WTC11 (cell line): Measurements from ENCODE around the gene LHFPL2. TPM values are rescaled to one million over a fixed set of nuclear protein-coding genes. Genes with fewer than 3 reads are reported as not detected.

ENCODE experiments used
- ATAC-seq: fragments of 200-7000 bp; cut with Tn5 transposase; 2 replicates; pipeline ENCODE4 v1.10.0; 2021; ENCODE audit warnings: mild to moderate bottlenecking, moderate library complexity
- CTCF ChIA-PET: fragments of 300-600 bp; sonication (Branson Sonifier 250); formaldehyde crosslinking; loops from one replicate; lab custom pipeline; 2021; ENCODE audit warnings: antibody characterized with exemption; lab: Charles Lee
- POLR2A ChIA-PET: fragments of 350-600 bp; sonication (Branson Sonifier 250); formaldehyde crosslinking; loops from one replicate; lab custom pipeline; 2021; ENCODE audit warnings: antibody characterized with exemption; lab: Charles Lee
- DNase-seq: peaks from one replicate; pipeline ENCODE4 v3.0.0; 2021; ENCODE audit warnings: low spot score
- H3K27ac Mint-ChIP-seq: 2 replicates; pipeline ENCODE4 v1.8.0; 2021; ENCODE audit warnings: mixed read lengths
- H3K27me3 Mint-ChIP-seq: 2 replicates; pipeline ENCODE4 v1.8.0; 2021; ENCODE audit warnings: low read depth, mild to moderate bottlenecking, moderate library complexity, mixed read lengths
- H3K36me3 Mint-ChIP-seq: 2 replicates; pipeline ENCODE4 v1.8.0; 2021; ENCODE audit warnings: mixed read lengths
- H3K4me1 Mint-ChIP-seq: 2 replicates; pipeline ENCODE4 v1.8.0; 2022; ENCODE audit warnings: mixed read lengths
- H3K4me3 Mint-ChIP-seq: 2 replicates; pipeline ENCODE4 v1.8.0; 2021; ENCODE audit warnings: mild to moderate bottlenecking, moderate library complexity, mixed read lengths
- H3K9me3 Mint-ChIP-seq: 2 replicates; pipeline ENCODE4 v1.8.0; 2021; ENCODE audit warnings: mixed read lengths
- FOXJ3 ChIP-seq: sonication (generic); formaldehyde crosslinking; IDR thresholded peaks from 2 replicates; pipeline ENCODE4 v1.9.0; 2021; ENCODE audit warnings: missing genetic modification reagents, mild to moderate bottlenecking, borderline replicate concordance
- FOXP1 ChIP-seq: sonication (generic); formaldehyde crosslinking; IDR thresholded peaks from 2 replicates; pipeline ENCODE4 v1.8.0; 2022; ENCODE audit warnings: missing genetic modification reagents, mild to moderate bottlenecking, moderate library complexity, borderline replicate concordance
- JAZF1 ChIP-seq: fragments of 250-450 bp; sonication (Bioruptor Pico); IDR thresholded peaks from 2 replicates; pipeline ENCODE4 v1.9.0; 2021; ENCODE audit warnings: moderate library complexity, mild to moderate bottlenecking, inconsistent platforms
- KAT7 ChIP-seq: sonication (generic); formaldehyde crosslinking; IDR thresholded peaks from 2 replicates; pipeline ENCODE4 v1.8.1; 2023; ENCODE audit warnings: missing genetic modification reagents, mild to moderate bottlenecking, borderline replicate concordance
- MYBL2 ChIP-seq: sonication (generic); formaldehyde crosslinking; IDR thresholded peaks from 2 replicates; pipeline ENCODE4 v1.8.1; 2023; ENCODE audit warnings: mild to moderate bottlenecking, moderate library complexity, missing genetic modification reagents
- TEAD4 ChIP-seq: sonication (generic); formaldehyde crosslinking; IDR thresholded peaks from 2 replicates; pipeline ENCODE4 v1.8.0; 2022; ENCODE audit warnings: mild to moderate bottlenecking, missing genetic modification reagents
- ZNF138 ChIP-seq: sonication (generic); formaldehyde crosslinking; conservative IDR thresholded peaks from 2 replicates; pipeline ENCODE4 v1.8.1; 2022; ENCODE audit warnings: mild to moderate bottlenecking, moderate library complexity, missing genetic modification reagents
- ZNF671 ChIP-seq: fragments of 250-450 bp; sonication (Bioruptor Pico); IDR thresholded peaks from 2 replicates; pipeline ENCODE4 v1.8.0; 2021; ENCODE audit warnings: mild to moderate bottlenecking
- total RNA-seq: library from RNA; stranded (reverse); gene quantifications from 3 replicates; pipeline ENCODE4 v1.2.3, GENCODE V29; 2021
- TF ChIP-seq, protein P1 (sequence below): sonication (generic); formaldehyde crosslinking; IDR thresholded peaks from 2 replicates; pipeline ENCODE4 v1.8.0; 2022; ENCODE audit warnings: mild to moderate bottlenecking, missing genetic modification reagents
- TF ChIP-seq, protein P2 (sequence below): sonication (generic); formaldehyde crosslinking; IDR thresholded peaks from 2 replicates; pipeline ENCODE4 v1.8.1; 2022; ENCODE audit warnings: low read depth, mild to moderate bottlenecking, moderate library complexity, missing genetic modification reagents, borderline replicate concordance
- TF ChIP-seq, protein P3 (sequence below): sonication (generic); formaldehyde crosslinking; IDR thresholded peaks from 2 replicates; pipeline ENCODE4 v1.8.1; 2023; ENCODE audit warnings: mild to moderate bottlenecking, missing genetic modification reagents
- TF ChIP-seq, protein P4 (sequence below): sonication (generic); formaldehyde crosslinking; IDR thresholded peaks from 2 replicates; pipeline ENCODE4 v1.8.1; 2023; ENCODE audit warnings: mild to moderate bottlenecking, missing genetic modification reagents, moderate library complexity
- TF ChIP-seq, protein P5 (sequence below): fragments of 250-450 bp; sonication (Bioruptor Pico); IDR thresholded peaks from 2 replicates; pipeline ENCODE4 v1.9.0; 2021; ENCODE audit warnings: mild to moderate bottlenecking, borderline replicate concordance
- TF ChIP-seq, protein P6 (sequence below): sonication (generic); formaldehyde crosslinking; IDR thresholded peaks from 2 replicates; pipeline ENCODE4 v1.8.0; 2023; ENCODE audit warnings: mild to moderate bottlenecking, missing genetic modification reagents
- TF ChIP-seq, protein P7 (sequence below): sonication (generic); formaldehyde crosslinking; IDR thresholded peaks from 2 replicates; pipeline ENCODE4 v1.8.1; 2022; ENCODE audit warnings: mild to moderate bottlenecking, missing genetic modification reagents, moderate library complexity, borderline replicate concordance

The LHFPL2 gene
- total RNA-seq, 1 experiment from 2014 or later, result 40.6 TPM

DNA sequence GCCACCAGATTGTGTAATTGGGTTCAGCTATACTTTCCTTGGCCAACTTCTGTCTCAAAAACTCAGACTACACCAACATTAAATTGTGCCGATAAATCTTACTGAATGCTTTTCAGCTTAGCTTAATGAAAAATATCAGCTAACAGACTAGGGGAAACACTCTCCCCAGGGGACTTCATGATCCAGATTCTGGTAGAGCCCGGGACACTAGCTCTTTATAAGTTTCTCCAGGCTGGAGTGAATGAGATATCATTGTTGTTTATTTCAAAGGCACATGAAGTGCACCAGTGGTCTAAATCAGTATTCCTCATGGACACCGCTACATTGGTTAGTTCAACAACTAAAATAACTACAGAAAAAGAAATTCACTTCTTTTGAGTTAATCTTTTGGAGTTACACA is 10.5 kb upstream of the LHFPL2 start:
- DNase-seq (no peak), ATAC-seq (no peak)
- no peak overlapping the region for H3K27ac Mint-ChIP-seq
- peaks cover 3% of the 10 kb centered on the region for H3K4me1 Mint-ChIP-seq
- H3K27me3 Mint-ChIP-seq, result no peaks in the 10 kb centered on the region
- H3K4me3 Mint-ChIP-seq, result no peak overlapping the region
- peaks cover 11% of the 10 kb centered on the region for H3K9me3 Mint-ChIP-seq
- H3K36me3 Mint-ChIP-seq, result peaks cover 2% of the 10 kb centered on the region; the same call in 1 of the 2 replicates
- TF ChIP-seq, protein P1, sequence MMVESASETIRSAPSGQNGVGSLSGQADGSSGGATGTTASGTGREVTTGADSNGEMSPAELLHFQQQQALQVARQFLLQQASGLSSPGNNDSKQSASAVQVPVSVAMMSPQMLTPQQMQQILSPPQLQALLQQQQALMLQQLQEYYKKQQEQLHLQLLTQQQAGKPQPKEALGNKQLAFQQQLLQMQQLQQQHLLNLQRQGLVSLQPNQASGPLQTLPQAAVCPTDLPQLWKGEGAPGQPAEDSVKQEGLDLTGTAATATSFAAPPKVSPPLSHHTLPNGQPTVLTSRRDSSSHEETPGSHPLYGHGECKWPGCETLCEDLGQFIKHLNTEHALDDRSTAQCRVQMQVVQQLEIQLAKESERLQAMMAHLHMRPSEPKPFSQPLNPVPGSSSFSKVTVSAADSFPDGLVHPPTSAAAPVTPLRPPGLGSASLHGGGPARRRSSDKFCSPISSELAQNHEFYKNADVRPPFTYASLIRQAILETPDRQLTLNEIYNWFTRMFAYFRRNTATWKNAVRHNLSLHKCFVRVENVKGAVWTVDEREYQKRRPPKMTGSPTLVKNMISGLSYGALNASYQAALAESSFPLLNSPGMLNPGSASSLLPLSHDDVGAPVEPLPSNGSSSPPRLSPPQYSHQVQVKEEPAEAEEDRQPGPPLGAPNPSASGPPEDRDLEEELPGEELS, result no peak
- CTCF ChIA-PET, result interaction anchor here (1.0 to 1.3 kb wide), 2 partner anchors 10 to 228 kb away, joined by 3 read pairs; no protein-coding TSS in a partner anchor
- POLR2A ChIA-PET, result no interaction called here

DNA sequence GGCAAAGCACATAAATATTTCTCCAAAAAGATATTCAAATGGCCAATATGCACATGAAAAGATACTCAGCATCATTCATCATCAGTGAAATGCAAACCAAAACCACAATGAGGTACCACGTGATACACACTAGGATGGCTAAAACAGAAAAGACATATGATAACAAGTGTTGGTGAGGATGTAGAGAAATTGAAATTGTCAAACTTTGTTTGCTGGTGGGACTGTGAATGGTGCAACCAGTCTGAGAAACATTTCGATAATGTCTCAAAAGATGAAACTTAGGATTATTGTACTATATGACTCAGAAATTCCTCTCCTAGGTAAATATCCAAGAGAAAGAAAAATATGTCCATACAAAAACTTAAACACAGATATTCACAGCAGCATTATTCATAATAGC is 8.6 kb upstream of the LHFPL2 start:
- Mint-ChIP-seq H3K4me1 (peaks cover 3% of the 10 kb centered on the region), H3K4me3 (no peak overlapping the region), H3K9me3 (peaks cover 11% of the 10 kb centered on the region), H3K27me3 (no peaks in the 10 kb centered on the region), H3K36me3 (peaks cover 2% of the 10 kb centered on the region; the same call in 1 of the 2 replicates), H3K27ac (no peak overlapping the region)
- DNase-seq, result no peak
- POLR2A ChIA-PET, result no interaction called here
- TF ChIP-seq ZNF671, result no peak
- TF ChIP-seq FOXJ3, result no peak
- TF ChIP-seq, protein P2, sequence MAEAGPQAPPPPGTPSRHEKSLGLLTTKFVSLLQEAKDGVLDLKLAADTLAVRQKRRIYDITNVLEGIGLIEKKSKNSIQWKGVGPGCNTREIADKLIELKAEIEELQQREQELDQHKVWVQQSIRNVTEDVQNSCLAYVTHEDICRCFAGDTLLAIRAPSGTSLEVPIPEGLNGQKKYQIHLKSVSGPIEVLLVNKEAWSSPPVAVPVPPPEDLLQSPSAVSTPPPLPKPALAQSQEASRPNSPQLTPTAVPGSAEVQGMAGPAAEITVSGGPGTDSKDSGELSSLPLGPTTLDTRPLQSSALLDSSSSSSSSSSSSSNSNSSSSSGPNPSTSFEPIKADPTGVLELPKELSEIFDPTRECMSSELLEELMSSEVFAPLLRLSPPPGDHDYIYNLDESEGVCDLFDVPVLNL (CRISPR knock-in tag), result no peak
- no peak for TF ChIP-seq TEAD4 (CRISPR knock-in tag)
- no peak for TF ChIP-seq FOXP1 (CRISPR knock-in tag)
- TF ChIP-seq KAT7 (CRISPR knock-in tag), result no peak
- TF ChIP-seq MYBL2 (CRISPR knock-in tag), result no peak
- ATAC-seq, result no peak
- CTCF ChIA-PET, result interaction anchor here (0.7 kb wide), 1 partner anchor 114 kb away, joined by 3 read pairs; no protein-coding TSS in a partner anchor

DNA sequence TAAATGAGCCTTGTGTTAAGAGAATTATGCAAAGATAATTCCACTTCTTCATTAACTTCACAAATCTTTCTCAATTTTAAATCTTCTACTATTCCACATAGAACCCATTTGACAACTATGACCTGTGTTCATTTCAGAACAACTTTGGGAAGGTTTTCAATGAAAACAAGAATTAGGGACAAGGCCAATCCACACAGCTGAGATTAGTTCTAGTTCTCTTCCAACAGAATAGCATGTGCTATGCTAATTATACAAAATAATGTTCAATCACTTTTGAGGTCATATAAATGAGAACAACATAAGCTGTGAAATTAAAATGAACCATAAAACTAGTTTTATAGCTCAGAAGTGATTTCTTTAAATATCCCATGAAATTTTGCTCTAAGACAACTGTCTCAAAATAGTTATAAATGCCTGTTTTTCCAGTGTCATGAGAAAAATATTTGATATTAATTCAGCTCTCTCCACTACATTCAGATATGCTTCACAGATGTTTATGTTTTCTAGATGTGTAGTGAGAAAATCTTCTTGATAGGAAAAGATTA is 7.2 kb upstream of the LHFPL2 start:
- ChIA-PET POLR2A (interaction anchor here (1.0 kb wide), 1 partner anchor 64 kb away, joined by 3 read pairs; no protein-coding TSS in a partner anchor), CTCF (no interaction called here)
- Mint-ChIP-seq H3K4me1 (peaks cover 3% of the 10 kb centered on the region), H3K27ac (no peak overlapping the region), H3K9me3 (peaks cover 11% of the 10 kb centered on the region), H3K27me3 (no peaks in the 10 kb centered on the region), H3K36me3 (peaks cover 2% of the 10 kb centered on the region; the same call in 1 of the 2 replicates), H3K4me3 (no peak overlapping the region)
- no peak for DNase-seq
- ATAC-seq, result no peak
- TF ChIP-seq, protein P3, sequence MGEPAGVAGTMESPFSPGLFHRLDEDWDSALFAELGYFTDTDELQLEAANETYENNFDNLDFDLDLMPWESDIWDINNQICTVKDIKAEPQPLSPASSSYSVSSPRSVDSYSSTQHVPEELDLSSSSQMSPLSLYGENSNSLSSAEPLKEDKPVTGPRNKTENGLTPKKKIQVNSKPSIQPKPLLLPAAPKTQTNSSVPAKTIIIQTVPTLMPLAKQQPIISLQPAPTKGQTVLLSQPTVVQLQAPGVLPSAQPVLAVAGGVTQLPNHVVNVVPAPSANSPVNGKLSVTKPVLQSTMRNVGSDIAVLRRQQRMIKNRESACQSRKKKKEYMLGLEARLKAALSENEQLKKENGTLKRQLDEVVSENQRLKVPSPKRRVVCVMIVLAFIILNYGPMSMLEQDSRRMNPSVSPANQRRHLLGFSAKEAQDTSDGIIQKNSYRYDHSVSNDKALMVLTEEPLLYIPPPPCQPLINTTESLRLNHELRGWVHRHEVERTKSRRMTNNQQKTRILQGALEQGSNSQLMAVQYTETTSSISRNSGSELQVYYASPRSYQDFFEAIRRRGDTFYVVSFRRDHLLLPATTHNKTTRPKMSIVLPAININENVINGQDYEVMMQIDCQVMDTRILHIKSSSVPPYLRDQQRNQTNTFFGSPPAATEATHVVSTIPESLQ (CRISPR knock-in tag), result no peak
- no peak for TF ChIP-seq ZNF138 (CRISPR knock-in tag)
- TF ChIP-seq, protein P4, sequence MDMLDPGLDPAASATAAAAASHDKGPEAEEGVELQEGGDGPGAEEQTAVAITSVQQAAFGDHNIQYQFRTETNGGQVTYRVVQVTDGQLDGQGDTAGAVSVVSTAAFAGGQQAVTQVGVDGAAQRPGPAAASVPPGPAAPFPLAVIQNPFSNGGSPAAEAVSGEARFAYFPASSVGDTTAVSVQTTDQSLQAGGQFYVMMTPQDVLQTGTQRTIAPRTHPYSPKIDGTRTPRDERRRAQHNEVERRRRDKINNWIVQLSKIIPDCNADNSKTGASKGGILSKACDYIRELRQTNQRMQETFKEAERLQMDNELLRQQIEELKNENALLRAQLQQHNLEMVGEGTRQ (CRISPR knock-in tag), result no peak
- no peak for TF ChIP-seq JAZF1 (CRISPR knock-in tag)
- TF ChIP-seq, protein P5, sequence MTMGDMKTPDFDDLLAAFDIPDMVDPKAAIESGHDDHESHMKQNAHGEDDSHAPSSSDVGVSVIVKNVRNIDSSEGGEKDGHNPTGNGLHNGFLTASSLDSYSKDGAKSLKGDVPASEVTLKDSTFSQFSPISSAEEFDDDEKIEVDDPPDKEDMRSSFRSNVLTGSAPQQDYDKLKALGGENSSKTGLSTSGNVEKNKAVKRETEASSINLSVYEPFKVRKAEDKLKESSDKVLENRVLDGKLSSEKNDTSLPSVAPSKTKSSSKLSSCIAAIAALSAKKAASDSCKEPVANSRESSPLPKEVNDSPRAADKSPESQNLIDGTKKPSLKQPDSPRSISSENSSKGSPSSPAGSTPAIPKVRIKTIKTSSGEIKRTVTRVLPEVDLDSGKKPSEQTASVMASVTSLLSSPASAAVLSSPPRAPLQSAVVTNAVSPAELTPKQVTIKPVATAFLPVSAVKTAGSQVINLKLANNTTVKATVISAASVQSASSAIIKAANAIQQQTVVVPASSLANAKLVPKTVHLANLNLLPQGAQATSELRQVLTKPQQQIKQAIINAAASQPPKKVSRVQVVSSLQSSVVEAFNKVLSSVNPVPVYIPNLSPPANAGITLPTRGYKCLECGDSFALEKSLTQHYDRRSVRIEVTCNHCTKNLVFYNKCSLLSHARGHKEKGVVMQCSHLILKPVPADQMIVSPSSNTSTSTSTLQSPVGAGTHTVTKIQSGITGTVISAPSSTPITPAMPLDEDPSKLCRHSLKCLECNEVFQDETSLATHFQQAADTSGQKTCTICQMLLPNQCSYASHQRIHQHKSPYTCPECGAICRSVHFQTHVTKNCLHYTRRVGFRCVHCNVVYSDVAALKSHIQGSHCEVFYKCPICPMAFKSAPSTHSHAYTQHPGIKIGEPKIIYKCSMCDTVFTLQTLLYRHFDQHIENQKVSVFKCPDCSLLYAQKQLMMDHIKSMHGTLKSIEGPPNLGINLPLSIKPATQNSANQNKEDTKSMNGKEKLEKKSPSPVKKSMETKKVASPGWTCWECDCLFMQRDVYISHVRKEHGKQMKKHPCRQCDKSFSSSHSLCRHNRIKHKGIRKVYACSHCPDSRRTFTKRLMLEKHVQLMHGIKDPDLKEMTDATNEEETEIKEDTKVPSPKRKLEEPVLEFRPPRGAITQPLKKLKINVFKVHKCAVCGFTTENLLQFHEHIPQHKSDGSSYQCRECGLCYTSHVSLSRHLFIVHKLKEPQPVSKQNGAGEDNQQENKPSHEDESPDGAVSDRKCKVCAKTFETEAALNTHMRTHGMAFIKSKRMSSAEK, result no peak
- TF ChIP-seq, protein P6, sequence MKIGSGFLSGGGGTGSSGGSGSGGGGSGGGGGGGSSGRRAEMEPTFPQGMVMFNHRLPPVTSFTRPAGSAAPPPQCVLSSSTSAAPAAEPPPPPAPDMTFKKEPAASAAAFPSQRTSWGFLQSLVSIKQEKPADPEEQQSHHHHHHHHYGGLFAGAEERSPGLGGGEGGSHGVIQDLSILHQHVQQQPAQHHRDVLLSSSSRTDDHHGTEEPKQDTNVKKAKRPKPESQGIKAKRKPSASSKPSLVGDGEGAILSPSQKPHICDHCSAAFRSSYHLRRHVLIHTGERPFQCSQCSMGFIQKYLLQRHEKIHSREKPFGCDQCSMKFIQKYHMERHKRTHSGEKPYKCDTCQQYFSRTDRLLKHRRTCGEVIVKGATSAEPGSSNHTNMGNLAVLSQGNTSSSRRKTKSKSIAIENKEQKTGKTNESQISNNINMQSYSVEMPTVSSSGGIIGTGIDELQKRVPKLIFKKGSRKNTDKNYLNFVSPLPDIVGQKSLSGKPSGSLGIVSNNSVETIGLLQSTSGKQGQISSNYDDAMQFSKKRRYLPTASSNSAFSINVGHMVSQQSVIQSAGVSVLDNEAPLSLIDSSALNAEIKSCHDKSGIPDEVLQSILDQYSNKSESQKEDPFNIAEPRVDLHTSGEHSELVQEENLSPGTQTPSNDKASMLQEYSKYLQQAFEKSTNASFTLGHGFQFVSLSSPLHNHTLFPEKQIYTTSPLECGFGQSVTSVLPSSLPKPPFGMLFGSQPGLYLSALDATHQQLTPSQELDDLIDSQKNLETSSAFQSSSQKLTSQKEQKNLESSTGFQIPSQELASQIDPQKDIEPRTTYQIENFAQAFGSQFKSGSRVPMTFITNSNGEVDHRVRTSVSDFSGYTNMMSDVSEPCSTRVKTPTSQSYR, result no peak
- TF ChIP-seq, protein P7, sequence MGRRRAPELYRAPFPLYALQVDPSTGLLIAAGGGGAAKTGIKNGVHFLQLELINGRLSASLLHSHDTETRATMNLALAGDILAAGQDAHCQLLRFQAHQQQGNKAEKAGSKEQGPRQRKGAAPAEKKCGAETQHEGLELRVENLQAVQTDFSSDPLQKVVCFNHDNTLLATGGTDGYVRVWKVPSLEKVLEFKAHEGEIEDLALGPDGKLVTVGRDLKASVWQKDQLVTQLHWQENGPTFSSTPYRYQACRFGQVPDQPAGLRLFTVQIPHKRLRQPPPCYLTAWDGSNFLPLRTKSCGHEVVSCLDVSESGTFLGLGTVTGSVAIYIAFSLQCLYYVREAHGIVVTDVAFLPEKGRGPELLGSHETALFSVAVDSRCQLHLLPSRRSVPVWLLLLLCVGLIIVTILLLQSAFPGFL (CRISPR knock-in tag), result no peak
